GM18951 (cell line): ENCODE measurements around the gene AMBRA1.

Source experiments
- POLR2A ChIP-seq: IDR thresholded peaks from 4 replicates; pipeline ENCODE4 v1.6.1; 2011; ENCODE audit warnings: mild to moderate bottlenecking; ENCODE audit not compliant: insufficient read length, insufficient read depth; ENCODE audit errors: extremely low read depth
- in situ Hi-C: fragments of 300-500 bp; cut with MboI; formaldehyde crosslinking; loops from one replicate; pipeline ENCODE4 v1.12.0; 2022; ENCODE audit warnings: low sequenced_read_pairs, mixed read lengths, inconsistent platforms; ENCODE audit not compliant: unreplicated experiment

AMBRA1 gene

DNA sequence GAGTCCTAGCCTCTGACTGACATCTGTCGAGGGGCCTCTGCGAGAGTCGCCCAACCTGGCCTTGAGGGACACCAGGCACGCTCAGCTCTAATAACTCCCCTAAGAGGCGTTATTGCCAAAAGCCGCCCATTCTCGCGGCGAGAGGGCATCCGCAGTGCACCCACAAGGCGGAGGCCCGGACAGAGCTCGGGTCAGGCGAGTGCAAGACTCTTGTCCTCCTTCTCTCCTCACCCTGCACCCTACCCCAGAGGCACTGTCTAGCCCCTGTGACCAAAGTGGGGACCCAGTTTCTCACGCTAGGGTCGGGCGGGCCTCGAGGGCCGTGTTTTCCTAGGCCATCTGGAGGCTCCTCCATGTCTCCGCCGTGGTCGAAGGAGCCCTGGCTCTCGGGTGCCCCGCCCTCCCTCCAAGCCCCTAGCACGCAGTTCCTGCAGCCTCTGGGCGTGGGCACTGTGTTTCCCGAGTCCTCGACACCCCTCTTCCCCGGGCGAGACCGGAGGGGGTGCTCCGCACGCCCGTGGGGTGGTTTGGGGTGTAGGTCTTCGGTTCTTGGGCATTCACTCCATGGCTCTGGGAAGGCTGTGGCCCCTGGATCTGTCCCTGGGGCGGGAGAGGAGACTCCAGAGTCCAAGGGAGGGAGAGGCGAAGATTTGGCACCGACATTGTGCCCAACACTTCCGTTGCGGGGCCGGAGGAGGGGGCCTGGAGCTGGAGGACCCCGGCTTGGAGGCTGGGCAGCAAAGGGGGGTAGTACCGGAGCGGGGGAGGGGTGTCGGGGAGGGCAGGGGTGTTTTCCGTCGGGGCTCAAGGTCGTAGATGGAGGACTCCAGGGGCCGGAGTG is 203.3 kb downstream of the AMBRA1 start:
- no peak for TF ChIP-seq POLR2A
- in situ Hi-C loops: no loop called here

DNA sequence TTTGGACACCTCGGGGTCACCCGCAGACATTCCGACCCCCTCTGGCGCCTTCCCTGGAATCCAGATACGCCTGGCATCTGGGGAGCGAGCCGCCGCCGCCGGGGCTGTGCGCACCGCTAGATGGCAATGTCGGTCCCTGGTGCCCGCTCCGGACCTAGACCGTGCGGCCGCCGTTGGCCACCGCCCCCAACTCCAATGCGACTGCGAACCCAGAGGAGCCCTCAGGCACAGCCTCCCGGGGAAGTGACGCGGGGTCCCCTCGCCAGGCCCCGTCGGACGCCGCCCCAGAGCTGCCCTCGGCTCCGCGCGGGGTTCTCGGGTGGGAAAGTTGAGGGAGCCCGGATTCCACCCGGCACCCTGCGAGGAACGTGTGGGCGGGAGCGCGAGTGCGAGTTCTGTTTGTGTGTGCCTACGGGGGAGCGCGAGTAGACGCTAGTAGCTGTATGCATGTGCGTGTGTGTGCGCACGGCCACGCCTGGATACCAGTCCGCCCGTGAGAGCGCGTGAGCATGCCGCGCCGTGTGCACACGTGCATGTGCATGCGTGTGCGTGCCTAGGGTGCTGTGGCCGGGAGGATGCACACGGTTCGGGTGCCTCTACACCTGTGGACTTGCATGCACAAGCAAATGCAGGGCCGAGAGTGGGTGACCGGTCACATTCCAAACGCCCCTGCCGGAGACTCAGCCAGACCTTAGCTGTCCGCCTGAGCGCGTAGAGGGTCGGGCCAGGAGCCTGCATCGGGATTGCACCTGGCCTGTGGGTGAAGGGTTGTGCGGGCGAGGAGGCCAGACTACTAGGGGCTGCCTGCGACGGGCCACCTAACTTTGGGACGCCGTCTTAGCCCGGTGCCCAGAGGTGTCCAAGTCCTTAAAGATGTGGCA is 204.1 kb downstream of the AMBRA1 start:
- in situ Hi-C loops: no loop called here
- no peak for TF ChIP-seq POLR2A

- no peak for TF ChIP-seq POLR2A
Measured at GRCh38 chr11:46388619-46389449, 205.0 kb downstream of the AMBRA1 start.

GRCh38 chr11:46387919-46388618 is 205.8 kb downstream of the AMBRA1 start:
- in situ Hi-C loops: no loop called here
- TF ChIP-seq POLR2A: no peak

More at GRCh38 chr11:46388619-46389449, 205.0 kb downstream of the AMBRA1 start:
- in situ Hi-C loops: no loop called here

- in situ Hi-C loops: no loop called here
- TF ChIP-seq POLR2A: no peak
Measured at GRCh38 chr11:46387456-46387855, 206.4 kb downstream of the AMBRA1 start.

DNA sequence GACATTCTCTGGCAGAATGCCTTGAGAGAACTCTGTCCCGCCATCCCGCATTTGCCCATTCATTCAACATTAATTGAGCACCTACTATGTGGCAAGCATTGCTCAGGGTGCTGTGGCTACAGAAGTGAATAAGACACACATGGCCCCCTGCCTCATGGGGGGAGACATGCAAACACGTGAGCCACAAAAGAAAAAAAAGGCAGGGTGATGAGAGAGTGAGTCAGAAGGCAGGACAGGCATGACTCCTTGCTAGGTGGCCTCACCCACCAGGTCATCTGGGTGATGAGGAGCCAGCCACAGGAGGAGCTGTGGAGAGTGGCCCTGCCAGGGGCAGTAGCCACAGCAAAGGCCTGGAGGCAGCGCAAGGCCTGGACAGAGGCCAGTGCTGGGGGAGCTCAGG is 207.1 kb downstream of the AMBRA1 start:
- in situ Hi-C loops: no loop called here
- no peak for TF ChIP-seq POLR2A

- no peak for TF ChIP-seq POLR2A
- in situ Hi-C loops: no loop called here
Measured at GRCh38 chr11:46386005-46386578, 207.7 kb downstream of the AMBRA1 start.

GRCh38 chr11:46385169-46386004 is 208.4 kb downstream of the AMBRA1 start:
- in situ Hi-C loops: no loop called here
- no peak for TF ChIP-seq POLR2A

- TF ChIP-seq POLR2A: no peak
- in situ Hi-C loops: no loop called here
Measured at GRCh38 chr11:46383974-46384701, 209.7 kb downstream of the AMBRA1 start.

GRCh38 chr11:46383404-46383758 is 210.4 kb downstream of the AMBRA1 start:
- in situ Hi-C loops: no loop called here
- TF ChIP-seq POLR2A: no peak

- in situ Hi-C loops: no loop called here
- no peak for TF ChIP-seq POLR2A
Measured at GRCh38 chr11:46382646-46383403, 211.0 kb downstream of the AMBRA1 start.
